GM19240 (cell line): ENCODE data around the gene CELF2.

Experiments
- DNase-seq: peaks from one replicate; pipeline ENCODE4 v3.0.0; 2011; ENCODE audit warnings: low spot score; ENCODE audit not compliant: insufficient read length

Gene CELF2

DNA sequence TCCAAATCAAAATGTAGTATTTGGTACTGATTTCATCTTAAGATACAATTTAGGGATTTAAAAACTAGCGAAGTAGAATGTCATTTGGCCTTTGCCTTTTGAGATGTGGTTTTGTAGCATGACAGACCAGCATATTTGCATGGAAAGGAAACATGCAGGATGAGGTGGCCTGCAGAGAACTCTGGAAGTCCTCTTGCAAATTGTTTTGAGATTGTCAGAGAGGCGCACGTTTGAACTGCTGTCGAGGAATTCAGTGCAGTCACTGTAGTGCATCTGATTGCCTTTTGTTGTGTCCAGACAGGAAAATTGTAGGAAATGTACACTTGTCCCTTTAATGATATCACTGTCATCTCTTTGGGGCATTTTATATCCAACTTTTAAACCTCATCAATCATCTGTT is 136.7 kb downstream of the CELF2 start:
- no peak for DNase-seq

DNA sequence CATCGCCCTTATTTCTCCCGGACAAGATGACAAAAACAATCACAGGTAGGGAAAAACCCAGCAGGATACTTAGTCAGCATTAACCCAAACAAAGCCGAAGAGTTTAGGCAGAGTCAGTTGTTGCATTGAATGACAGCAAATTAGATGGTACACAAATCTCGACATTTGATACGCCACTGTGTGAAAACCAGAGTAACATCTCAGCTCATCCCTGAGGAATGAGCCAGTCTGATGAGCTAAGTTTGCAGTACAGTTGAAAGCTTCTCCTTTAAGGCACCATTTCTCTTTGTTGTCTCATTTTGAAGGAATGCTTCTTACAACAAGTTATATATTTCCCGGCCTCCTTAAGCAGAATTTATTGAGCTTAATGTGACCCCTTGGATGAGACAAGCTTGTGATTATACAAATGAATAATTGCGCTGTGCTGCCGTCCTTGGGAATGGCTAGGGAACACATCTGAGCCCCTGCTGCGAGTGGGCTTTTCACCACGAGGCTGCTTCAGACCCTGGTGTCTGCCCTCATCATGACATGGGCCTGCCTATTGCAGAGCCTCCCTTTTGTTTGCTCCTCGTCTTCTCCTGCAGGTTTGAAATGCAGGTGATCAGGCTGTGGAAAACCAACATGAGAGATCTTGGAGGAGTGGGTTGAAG is 137.3 kb downstream of the CELF2 start:
- DNase-seq = no peak

DNA sequence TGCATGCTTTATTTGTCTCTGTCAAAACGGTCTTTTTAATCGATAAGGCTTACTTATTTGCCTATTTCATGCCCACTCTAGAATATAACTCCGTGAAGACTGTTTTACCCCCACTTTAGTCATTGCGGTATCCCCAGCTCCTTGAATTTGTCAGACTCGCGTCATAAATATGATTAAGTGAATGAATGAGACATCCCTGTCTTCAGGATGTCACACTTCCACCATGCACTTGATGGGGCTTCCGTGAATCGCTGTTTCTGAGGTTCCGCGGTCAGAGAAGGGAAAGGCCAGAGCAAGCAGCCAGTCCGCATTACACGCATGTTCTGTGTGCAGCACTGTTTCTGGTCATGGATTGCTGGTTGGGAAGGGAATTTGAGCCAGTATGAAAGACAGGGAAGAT is 138.8 kb downstream of the CELF2 start:
- no peak for DNase-seq

DNA sequence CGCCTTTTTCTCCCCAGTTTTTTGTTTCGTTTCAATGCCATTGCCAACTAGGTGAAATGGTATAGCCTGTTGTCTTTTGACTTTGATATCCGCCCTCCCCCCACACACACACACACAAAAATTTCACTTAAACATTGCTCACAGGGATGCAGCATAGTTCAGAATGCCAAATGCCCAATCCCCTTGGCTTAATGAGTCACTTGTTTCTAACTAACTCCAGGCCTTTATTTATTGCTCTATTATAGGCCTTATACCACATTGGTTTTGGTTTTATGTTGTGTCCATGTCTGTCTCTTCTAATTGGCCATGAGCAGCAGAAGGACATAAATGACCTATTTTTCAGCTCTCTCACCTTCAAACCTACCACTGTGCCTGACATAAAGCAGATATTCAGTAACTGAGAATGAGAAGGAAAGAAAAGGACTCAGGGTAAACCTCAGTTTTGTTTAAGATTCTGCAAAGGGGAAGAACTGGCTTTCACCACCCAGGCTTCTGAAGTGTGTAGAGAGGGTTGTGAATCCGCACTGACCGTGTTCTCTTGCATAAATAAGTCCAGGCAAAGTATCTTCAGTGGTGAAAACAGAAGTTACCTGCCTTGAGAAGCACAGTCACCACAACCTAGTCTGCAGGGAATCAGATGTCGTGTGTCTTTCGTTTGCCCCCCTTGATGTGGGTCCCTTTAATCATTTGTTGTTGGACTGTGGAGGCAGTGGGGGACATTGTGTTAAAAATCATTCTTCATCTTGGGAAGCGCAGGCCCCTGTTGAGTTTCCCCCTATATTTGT is 139.8 kb downstream of the CELF2 start:
- DNase-seq = no peak

DNA sequence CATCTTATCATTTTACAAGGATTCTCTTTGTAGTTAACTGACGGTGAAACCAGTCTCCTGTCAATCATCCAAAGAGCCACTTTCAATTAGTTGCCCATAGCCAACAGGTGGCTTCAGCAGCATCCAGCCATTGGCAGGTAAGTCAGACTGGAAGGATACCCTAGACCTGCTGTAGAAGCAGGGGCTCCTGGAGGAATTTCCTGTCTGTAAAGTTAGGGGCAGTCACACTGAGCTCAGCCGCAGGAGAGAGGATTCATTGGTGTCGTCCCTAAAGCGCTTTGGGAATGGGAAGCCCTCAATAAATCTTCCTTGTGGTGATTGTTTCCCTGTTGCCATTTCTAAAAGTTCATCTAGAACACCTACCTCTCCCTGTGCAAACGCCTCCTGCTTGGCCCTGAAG is 140.4 kb downstream of the CELF2 start:
- DNase-seq = no peak

DNA sequence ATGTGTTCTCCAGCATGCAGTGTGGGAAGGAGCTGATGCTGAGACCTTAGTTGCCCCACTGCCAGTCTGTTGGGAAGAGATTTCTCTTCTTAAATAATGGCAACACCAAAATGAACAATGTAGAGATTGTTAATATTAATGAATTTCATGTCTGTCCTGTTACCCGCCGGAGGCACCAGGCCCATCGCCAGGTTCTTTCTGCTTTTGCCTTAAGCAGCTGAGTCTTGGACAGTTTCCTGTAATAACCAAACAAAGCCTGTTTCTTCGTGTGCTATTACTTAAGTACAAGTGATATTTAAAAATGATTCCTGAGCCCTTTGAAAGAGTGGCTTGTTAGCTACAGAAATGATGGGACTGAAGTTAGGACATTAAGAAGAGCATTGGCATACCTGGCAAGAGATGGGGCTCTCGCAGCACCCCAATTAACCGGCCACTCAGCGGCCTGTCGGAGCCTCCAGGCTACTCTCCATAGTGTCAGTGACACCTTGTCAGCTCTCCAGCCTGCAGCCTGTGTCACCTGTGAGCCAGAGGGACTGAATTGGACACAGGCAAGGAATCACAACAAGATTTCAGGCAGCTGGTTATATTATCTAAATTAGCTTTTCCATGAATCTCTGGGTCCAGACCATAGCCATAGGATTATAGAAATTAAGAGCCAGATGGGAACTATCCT is 142.0 kb downstream of the CELF2 start:
- no peak for DNase-seq

DNA sequence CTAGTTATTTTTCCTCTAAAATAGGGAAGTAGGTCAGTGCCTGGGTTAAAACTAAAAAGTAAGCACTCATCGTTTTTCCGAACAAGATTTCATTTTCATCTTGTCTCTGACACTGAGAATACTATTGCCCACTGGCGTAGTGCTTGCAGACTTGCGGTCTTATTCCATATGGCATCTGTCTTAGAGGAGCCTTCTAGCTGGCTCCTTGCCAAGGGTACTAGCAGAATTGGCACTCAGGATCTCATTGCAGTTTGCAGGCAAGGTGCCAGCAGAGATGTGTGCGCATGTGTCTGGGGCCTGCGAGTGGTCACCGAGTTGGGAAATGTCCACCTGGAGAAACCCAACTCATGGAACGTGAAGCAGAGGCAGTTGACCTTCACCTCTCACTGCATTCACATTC is 143.4 kb downstream of the CELF2 start:
- DNase-seq = no peak

DNA sequence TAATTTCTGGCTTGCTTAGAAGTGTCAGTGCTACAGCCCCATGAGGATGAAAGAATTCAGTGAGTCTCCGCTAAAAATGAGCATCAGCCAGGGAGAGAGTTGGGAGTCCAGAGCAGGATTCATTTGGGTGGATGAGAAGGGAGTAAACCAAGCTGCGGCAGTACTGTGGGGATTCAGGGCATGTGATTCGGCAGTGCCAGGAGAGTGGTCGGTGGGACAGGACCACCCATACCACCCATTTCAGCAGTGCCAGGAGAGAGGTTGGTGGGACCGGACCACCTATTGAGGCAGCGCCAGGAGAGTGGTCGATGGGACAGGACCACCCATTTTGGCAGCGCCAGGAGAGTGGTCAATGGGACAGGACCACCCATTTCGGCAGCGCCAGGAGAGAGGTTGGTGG is 144.2 kb downstream of the CELF2 start:
- DNase-seq = no peak

DNA sequence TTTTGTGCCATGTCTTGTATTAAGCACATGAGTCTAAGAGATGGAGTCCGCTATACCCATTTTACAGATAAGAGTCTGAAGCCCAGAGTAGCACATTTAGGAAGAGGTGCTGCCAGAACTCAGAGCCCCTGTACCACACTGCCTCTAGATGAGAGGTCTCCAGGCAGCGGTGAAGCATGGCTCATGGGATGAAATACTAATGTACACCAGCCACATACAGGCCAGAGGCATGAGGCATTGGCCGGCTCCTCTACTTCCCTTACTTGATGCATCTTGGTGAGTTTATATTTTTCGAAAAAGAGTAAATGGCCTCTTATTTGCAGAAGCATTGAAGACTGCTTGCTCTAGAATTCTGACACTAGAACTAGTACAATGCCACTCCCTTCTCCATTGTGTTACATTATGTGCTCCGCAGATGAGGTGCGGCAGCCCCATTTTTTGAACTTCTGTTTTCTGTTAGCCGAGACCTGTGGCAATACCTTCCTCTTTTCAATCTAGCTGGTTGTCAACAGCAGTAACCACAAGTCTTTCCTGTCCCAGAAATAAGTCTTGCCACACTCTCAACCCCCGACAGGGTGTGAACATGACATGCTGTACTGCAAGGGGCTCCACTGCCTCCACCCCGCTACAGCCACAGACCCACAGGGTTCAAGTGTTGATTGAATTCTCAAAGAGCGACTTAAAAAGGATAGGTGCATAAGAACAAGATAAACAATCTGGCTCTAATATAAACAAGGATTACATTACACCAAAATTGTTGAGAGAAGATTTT is 145.3 kb downstream of the CELF2 start:
- peak; percentile 51 for DNase-seq

DNA sequence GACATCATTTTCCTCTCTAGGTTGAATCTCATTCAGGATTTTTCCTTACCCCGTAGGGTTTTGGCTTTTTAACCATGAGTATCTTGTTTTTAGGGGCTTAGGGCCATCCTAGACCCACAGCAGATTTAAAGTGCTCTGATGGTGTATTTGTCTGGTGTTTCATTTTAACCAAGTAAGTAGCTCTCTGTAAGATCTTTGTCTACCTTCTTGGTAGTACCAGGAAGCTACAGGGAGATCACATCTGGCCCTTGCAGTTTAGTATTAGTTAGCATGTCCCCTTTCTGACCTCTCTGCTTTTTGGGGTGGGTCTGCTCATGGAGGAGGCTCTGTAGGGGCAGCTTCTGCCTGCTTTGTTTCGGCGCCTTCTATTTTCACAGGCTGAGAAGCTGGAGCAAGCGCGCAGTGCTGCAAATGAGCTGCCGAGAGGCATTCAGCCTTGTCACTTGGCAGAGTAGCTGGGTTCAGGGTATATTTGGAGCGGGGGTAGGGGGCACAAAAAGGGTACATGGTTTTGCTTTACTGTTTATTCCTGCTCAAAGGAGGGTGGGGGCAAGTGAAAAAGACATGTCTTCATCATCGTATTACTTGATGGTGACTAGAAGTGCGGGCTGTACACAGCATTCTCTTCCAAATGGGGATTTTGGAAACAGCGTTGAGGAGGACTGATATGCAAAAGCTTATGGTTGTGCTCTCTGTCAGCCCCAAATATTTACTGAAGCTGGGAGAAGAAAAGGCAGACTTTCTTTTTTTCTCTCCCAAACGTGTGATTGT is 146.3 kb downstream of the CELF2 start:
- no peak for DNase-seq

DNA sequence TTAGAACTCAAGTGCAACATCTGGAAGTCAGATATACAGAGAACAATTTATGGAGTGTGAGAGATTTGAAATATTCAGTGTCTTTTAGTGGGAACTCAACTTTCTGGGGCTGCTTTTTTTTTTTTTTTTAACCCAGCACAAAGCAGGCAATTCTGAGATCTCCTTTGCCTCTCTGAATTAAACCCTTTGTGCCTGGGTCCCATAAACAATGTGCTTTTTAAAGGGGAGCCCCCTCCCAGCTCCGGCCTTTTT is 146.8 kb downstream of the CELF2 start:
- DNase-seq = no peak

DNA sequence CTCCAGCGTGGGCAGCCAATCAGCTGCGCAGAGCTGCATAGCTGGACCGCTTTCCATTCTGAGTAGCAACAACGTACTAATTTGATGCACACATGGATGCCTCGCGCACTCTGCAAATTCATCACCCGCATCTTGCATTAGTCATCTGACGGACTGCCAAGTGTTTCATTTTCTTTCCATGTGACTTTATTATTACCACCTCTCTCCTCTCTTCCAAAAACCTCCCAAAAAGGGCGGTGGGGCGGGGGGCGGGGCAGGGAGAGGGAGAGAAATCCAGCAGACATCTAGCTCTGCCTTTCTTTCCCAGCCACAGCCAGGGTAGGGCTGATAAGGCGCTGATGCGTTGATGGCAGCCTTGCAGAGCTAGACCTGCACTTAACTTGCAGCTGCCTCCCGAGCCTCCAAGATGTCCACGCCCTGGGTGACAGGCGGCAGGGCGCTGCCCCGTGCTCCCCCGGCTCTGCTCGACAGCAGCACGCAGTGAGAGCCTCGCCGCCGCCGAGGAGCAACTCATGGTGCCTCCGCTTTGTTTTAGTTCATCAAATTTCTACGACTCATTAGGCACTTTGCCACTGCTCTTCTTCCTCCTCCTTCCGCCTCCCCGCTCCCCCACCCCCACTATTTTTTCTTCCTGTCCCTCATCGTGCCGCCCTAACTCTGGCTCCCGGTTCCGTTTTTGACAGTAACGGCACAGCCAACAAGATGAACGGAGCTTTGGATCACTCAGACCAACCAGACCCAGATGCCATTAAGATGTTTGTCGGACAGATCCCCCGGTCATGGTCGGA is 147.3 kb downstream of the CELF2 start:
- DNase-seq = no peak

DNA sequence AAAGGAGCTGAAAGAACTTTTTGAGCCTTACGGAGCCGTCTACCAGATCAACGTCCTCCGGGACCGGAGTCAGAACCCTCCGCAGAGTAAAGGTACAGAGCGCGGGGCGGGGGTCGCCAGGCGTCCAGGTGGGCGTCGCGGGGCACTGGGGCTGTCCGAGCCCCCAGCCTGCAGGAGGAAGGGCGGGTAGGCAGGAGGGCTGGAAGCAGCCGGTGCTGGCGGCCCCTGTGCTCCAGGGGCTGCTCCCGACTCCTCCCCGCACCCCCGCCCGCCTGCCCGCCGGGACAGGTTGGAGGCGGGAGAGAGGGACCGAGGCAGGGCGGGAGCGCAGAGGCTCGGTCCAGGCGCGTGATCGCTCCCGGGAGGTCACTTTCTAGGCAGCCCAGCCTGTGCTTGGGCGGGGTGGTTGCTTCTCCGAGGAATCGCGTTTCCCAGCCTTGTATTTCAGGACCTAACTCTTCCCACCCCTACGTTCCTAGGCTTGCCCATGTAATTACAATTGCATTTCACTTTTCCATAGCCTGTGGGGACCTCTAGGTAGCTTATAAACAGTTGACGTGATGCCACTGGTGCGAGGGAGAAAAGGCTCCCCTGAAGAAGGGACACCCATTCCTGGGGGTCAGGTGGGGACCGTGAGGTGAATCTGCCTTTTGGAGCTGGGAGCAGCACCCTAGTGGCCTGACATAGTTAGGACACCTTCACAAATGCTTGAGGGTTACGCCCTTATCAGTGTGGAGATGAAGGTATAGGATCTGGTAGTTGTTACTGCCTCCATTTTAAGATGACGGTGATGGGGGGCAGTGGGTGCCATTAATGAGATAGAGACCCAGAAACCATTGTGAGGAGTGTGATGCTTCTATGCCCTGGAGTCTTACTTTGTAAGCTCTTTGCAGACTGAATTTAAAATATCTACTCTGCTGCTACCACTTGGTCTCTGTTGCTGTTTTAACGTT is 148.2 kb downstream of the CELF2 start:
- DNase-seq = no peak

DNA sequence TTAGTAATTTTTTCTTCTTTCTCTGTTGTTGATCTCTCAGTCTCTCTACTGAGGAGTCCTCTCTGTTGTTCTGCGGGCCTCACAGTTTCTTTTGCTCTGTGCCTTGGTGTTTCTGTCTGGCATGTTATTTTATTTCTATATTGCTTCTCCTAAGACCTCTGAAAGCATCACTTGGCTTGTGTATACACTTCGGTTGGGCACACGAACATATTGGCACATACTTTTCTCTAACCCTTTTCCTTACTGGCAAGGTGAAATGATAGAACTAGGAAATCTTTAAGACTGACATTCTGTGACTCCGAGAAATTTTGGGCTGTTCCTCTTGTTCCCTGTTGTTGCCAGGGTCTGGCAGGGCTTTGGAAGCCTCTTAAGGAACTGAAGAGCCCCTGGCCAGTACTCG is 148.9 kb downstream of the CELF2 start:
- DNase-seq = no peak

DNA sequence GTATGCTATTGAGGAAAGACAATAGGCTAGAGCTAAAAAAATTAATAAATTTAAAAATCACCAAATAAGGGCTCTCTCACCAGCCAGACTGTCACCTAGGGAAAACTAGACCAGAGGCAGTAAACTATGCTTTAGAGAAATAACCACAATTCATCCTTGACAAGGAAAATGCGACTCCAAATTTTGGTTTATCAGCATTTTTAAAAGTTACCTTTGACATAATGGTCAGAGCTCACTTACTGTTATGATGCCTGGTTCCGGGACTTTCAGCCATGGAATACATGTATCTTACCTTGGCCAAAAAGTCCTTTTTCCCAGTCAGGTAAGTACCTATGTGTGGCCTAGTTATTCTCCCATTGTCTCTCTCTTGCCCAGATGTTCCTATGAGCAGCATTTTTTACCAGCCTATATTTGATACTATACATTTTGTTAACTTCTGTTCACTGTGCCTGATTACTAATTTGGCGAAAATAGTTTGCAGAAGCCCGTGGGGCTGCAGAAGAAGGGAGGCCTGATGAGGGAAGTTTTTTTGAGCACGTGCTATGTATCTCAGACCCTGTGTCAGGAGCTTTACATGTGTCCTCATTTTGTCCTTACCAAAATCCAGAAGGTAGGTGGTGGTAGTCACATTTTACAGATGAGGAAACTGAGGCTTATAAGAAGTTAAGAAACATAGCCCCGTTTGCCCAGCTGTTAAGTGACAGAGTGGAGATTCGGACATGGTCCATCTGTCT is 149.7 kb downstream of the CELF2 start:
- no peak for DNase-seq

DNA sequence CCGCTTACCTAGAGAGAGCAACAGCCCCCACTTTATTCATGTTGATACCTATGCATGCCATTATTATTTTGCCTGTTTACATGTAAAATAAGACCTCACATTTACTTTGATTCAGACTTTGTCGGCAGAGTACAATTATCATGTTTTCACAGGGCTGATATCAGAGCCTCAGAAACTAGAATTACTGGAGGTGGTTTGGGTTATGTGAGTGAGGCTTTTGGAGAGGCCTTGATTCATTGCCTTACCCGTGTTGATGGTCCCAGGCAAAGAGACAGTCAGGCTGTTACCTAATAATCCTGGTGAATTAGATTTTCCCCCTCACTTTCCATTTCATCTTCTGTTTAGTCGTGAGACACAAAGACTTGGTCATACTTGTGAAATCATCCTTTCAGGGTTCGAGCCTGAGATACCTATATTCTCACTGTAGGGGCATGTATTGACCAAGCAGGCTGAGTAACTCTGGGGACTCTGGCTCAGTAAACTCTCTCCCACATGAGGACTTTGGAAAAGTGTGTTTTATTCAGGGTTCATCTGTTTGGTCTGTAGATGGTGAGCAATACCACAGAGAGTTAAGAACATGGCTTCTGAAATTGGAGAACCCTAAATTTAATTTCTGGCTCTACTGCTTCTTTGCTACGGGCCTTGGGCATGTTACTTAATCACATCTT is 150.9 kb downstream of the CELF2 start:
- DNase-seq = no peak

DNA sequence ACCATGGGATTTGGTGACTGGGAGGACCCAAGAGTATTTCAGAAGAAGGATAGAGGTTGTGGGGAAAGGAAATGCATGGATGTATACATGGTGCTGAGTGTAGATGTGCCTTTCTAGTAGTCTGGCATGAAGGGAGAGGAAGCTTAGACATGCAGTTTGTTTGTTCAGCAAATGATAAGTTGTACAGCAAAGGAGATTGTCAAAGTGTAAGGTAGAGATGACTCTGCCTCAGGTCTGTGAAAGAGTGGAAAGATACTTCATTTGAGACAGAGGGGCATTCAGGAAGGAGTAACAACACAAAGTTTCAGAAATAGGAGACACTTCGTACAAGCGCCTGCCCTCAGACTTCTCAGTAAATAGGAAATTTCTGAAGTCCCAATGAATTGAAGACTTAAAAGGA is 152.3 kb downstream of the CELF2 start:
- no peak for DNase-seq

DNA sequence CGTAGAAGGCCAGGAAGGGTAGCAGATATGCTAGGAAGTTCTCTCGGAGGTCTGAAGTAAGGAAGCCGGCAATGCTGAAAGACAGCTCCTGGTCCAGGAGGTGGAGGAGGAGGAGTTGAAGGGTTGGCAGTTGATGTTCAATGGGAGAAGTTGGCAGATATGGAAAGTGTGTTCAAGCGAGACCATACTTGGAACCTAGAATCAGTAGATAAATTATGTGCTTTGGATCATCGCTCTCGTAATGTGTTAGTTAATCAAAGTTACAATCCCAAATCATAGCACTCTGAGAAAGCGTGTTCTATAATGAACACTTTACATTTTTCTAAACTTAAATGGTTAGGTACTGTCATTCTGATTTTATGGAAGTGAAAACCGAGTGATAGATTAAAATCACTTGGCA is 152.9 kb downstream of the CELF2 start:
- DNase-seq = no peak
